Astrocyte (in vitro differentiated cells and primary cell): ENCODE data around the gene CPN2. TPM values are rescaled to one million over a fixed set of nuclear protein-coding genes. Genes with fewer than 3 reads are reported as not detected.

Source experiments
- DNase-seq: peaks from one replicate; pipeline ENCODE4 v3.0.0-alpha.2; 2010; ENCODE audit warnings: low read depth
- FAIRE-seq: peaks from 2 replicates; lab custom pipeline; 2011; peaks lifted over from hg19 to GRCh38; lab: Jason Lieb, UNC
- H2AFZ ChIP-seq: 2 replicates; pipeline ENCODE4 v1.6.0; 2012; ENCODE audit warnings: low read depth, low read length, inconsistent platforms
- H3K27ac ChIP-seq: 2 replicates; pipeline ENCODE4 v1.5.1; 2011; ENCODE audit warnings: low read depth, low read length, inconsistent platforms
- H3K27me3 ChIP-seq: 2 replicates; pipeline ENCODE4 v1.6.0; 2011; ENCODE audit warnings: low read length, inconsistent platforms; ENCODE audit not compliant: insufficient read depth
- H3K36me3 ChIP-seq: 2 replicates; pipeline ENCODE4 v1.5.1; 2011; ENCODE audit warnings: low read length, inconsistent platforms; ENCODE audit not compliant: insufficient read depth
- H3K4me1 ChIP-seq: 2 replicates; pipeline ENCODE4 v1.5.1; 2011; ENCODE audit warnings: low read length, inconsistent platforms; ENCODE audit not compliant: insufficient read depth
- H3K4me2 ChIP-seq: 2 replicates; pipeline ENCODE4 v1.6.0; 2012; ENCODE audit warnings: low read length, inconsistent platforms
- H3K4me3 ChIP-seq: 2 replicates; pipeline ENCODE4 v1.5.1; 2011; ENCODE audit warnings: low read depth, mild to moderate bottlenecking, low read length, inconsistent platforms; ENCODE audit not compliant: insufficient read depth
- H3K79me2 ChIP-seq: 2 replicates; pipeline ENCODE4 v1.6.0; 2012; ENCODE audit warnings: mild to moderate bottlenecking, low read length, inconsistent platforms; ENCODE audit not compliant: insufficient read depth
- H3K9ac ChIP-seq: 2 replicates; pipeline ENCODE4 v1.6.0; 2012; ENCODE audit warnings: mild to moderate bottlenecking, low read length, inconsistent platforms
- H3K9me3 ChIP-seq: 2 replicates; pipeline ENCODE4 v1.5.1; 2012; ENCODE audit warnings: low read depth, mild to moderate bottlenecking, low read length, inconsistent platforms; ENCODE audit not compliant: insufficient read depth
- H4K20me1 ChIP-seq: 2 replicates; pipeline ENCODE4 v1.6.0; 2012; ENCODE audit warnings: low read length, inconsistent platforms; ENCODE audit not compliant: insufficient read depth
- H3K27ac Mint-ChIP-seq: one replicate; pipeline ENCODE4 v1.8.0; 2021; ENCODE audit warnings: mild to moderate bottlenecking, mixed read lengths; ENCODE audit not compliant: unreplicated experiment
- H3K27me3 Mint-ChIP-seq: one replicate; pipeline ENCODE4 v1.8.0; 2021; ENCODE audit warnings: low read depth, mixed read lengths; ENCODE audit not compliant: unreplicated experiment
- H3K36me3 Mint-ChIP-seq: one replicate; pipeline ENCODE4 v1.8.0; 2021; ENCODE audit warnings: low read depth, mixed read lengths; ENCODE audit not compliant: unreplicated experiment
- H3K4me1 Mint-ChIP-seq: one replicate; pipeline ENCODE4 v1.8.0; 2021; ENCODE audit warnings: low read depth, mixed read lengths; ENCODE audit not compliant: unreplicated experiment
- H3K4me3 Mint-ChIP-seq: one replicate; pipeline ENCODE4 v1.8.0; 2021; ENCODE audit warnings: mild to moderate bottlenecking, moderate library complexity, mixed read lengths; ENCODE audit not compliant: unreplicated experiment
- H3K9me3 Mint-ChIP-seq: one replicate; pipeline ENCODE4 v1.8.0; 2021; ENCODE audit warnings: mild to moderate bottlenecking, mixed read lengths; ENCODE audit not compliant: unreplicated experiment
- EZH2 ChIP-seq: IDR thresholded peaks from 2 replicates; pipeline ENCODE4 v1.6.1; 2012; ENCODE audit warnings: mild to moderate bottlenecking, low read length, inconsistent platforms; ENCODE audit not compliant: insufficient read depth
- total RNA-seq: library from RNA; stranded (reverse); gene quantifications from 2 replicates; pipeline ENCODE4 v1.2.1, GENCODE V29; 2021
- TF ChIP-seq, protein P1 (sequence below): IDR thresholded peaks from 2 replicates; pipeline ENCODE4 v1.5.1; 2011; ENCODE audit warnings: low read depth, mild to moderate bottlenecking, inconsistent platforms, low read length, moderate library complexity; ENCODE audit not compliant: insufficient read depth

CPN2 gene
- total RNA-seq, 1 donor from 2014 or later, result not detected

- Mint-ChIP-seq H3K9me3 (peaks cover 6% of the 10 kb centered on the region), H3K36me3 (no peaks in the 10 kb centered on the region), H3K27me3 (peaks cover 22% of the 10 kb centered on the region), H3K4me3 (no peak overlapping the region), H3K4me1 (no peaks in the 10 kb centered on the region), H3K27ac (no peak overlapping the region)
- FAIRE-seq, result no peak
- Histone ChIP-seq H3K9me3 (peaks cover 5% of the 10 kb centered on the region), H4K20me1 (no peaks in the 10 kb centered on the region), H3K4me1 (no peaks in the 10 kb centered on the region), H3K79me2 (no peaks in the 10 kb centered on the region), H3K4me2 (no peak overlapping the region), H3K27ac (no peak overlapping the region), H2AFZ (no peak overlapping the region), H3K9ac (no peak overlapping the region), H3K27me3 (peaks cover 9% of the 10 kb centered on the region), H3K4me3 (no peak overlapping the region), H3K36me3 (no peaks in the 10 kb centered on the region)
- no peak for TF ChIP-seq EZH2
- TF ChIP-seq, protein P1, sequence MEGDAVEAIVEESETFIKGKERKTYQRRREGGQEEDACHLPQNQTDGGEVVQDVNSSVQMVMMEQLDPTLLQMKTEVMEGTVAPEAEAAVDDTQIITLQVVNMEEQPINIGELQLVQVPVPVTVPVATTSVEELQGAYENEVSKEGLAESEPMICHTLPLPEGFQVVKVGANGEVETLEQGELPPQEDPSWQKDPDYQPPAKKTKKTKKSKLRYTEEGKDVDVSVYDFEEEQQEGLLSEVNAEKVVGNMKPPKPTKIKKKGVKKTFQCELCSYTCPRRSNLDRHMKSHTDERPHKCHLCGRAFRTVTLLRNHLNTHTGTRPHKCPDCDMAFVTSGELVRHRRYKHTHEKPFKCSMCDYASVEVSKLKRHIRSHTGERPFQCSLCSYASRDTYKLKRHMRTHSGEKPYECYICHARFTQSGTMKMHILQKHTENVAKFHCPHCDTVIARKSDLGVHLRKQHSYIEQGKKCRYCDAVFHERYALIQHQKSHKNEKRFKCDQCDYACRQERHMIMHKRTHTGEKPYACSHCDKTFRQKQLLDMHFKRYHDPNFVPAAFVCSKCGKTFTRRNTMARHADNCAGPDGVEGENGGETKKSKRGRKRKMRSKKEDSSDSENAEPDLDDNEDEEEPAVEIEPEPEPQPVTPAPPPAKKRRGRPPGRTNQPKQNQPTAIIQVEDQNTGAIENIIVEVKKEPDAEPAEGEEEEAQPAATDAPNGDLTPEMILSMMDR, result no peak
- DNase-seq, result no peak
These were observed 39.7 kb upstream of the CPN2 start for GRCh38 chr3:194390835-194391234.

DNA sequence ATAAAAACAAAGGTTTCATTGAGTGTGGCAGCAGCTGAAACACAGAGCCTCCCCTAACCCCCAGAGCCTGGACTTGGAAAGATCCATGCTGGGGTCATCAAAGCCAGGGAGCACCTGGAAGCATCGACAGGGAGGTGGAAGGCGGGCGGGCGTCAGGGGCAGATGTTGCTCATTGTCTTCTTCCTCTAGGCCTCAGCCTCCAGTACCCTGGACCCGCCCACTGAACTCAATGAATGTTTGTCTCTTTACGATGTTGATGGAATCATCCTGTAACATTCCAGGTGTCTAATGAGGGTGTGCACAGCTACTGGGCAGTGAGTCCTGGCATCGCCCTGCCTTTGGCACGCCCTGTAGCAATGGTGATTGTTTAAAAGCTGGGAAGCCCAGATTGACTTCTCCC, 38.1 kb upstream of the CPN2 start:
- Mint-ChIP-seq H3K36me3 (no peaks in the 10 kb centered on the region), H3K27me3 (peaks cover 15% of the 10 kb centered on the region), H3K4me1 (no peaks in the 10 kb centered on the region), H3K27ac (no peak overlapping the region), H3K4me3 (no peak overlapping the region), H3K9me3 (peaks cover 6% of the 10 kb centered on the region)
- no peak overlapping the region for H2AFZ ChIP-seq
- no peak for FAIRE-seq
- H3K9ac ChIP-seq, result no peak overlapping the region
- no peak overlapping the region for H3K27ac ChIP-seq
- peaks cover 7% of the 10 kb centered on the region for H3K27me3 ChIP-seq
- peaks cover 5% of the 10 kb centered on the region for H3K9me3 ChIP-seq
- no peak overlapping the region for H3K4me2 ChIP-seq
- no peaks in the 10 kb centered on the region for H3K79me2 ChIP-seq
- H3K4me1 ChIP-seq, result no peaks in the 10 kb centered on the region
- H4K20me1 ChIP-seq, result no peaks in the 10 kb centered on the region
- H3K4me3 ChIP-seq, result no peak overlapping the region
- TF ChIP-seq, protein P1, result no peak
- TF ChIP-seq EZH2, result no peak
- no peak for DNase-seq
- no peaks in the 10 kb centered on the region for H3K36me3 ChIP-seq

GRCh38 chr3:194387926-194388418, 36.8 kb upstream of the CPN2 start:
- FAIRE-seq, result no peak
- H3K9me3 Mint-ChIP-seq, result peaks cover 6% of the 10 kb centered on the region
- no peaks in the 10 kb centered on the region for H3K36me3 ChIP-seq
- H4K20me1 ChIP-seq, result no peaks in the 10 kb centered on the region
- H3K4me3 ChIP-seq, result no peak overlapping the region
- DNase-seq, result no peak
- TF ChIP-seq, protein P1, result no peak
- TF ChIP-seq EZH2, result no peak
- no peak overlapping the region for H3K27ac ChIP-seq
- H3K79me2 ChIP-seq, result no peaks in the 10 kb centered on the region
- H3K27me3 Mint-ChIP-seq, result peaks cover 22% of the 10 kb centered on the region
- H3K4me3 Mint-ChIP-seq, result no peak overlapping the region
- no peak overlapping the region for H3K4me2 ChIP-seq
- H3K9ac ChIP-seq, result no peak overlapping the region
- H3K4me1 Mint-ChIP-seq, result no peaks in the 10 kb centered on the region
- H3K27me3 ChIP-seq, result peaks cover 12% of the 10 kb centered on the region
- H3K4me1 ChIP-seq, result no peaks in the 10 kb centered on the region
- no peak overlapping the region for H2AFZ ChIP-seq
- no peak overlapping the region for H3K27ac Mint-ChIP-seq
- H3K36me3 Mint-ChIP-seq, result no peaks in the 10 kb centered on the region
- peaks cover 5% of the 10 kb centered on the region for H3K9me3 ChIP-seq
